GM19099 (cell line): ENCODE data around the gene TEN1.

ENCODE experiments used
- POLR2A ChIP-seq: IDR thresholded peaks from 3 replicates; pipeline ENCODE4 v1.6.1; 2011; ENCODE audit warnings: low read depth; ENCODE audit not compliant: insufficient read length; ENCODE audit errors: extremely low read depth

The TEN1 gene

DNA sequence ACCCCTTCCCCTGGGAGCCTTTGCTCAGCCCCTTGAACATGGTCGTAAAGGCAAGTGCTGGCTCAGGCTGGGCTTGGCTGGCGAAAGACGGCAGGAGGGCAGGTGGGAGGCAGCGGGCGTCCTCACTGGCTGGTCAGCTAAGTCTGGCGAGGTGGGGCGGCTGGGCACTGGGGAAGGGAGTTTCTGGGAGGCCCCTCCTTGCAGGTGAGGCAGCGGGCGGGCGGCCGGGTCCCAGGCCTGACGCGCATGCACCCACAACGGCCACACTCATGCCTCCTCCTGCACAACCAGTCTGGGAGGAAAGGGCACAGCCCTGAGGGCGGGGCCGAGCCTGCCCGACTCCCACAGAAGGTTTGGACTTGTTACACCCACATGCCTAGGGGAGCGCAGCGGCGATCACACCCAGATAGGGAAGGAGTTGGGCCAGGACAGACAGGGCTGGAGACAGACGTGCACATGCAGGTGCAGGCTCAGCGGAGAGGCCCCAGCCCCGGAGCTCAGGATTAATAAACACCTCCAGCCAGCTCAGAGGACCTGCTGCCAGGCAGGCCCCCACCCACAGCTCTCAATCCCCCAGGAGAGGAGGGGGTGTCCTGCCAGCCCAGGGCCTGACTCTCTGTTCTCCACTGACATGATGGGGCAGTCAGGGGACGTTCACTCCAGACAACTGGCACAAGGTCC lies 48.3 kb downstream of the TEN1 start, which contains the start of gene EVPL:
Gene EVPL (minus strand): TSS at position 148 of the 681 bp plus-strand sequence. CDS start 108 bp downstream, at position 40.
- TF ChIP-seq POLR2A: no peak

- no peak for TF ChIP-seq POLR2A
Observed at GRCh38 chr17:76032073-76032779, 53.2 kb downstream of the TEN1 start.

- no peak for TF ChIP-seq POLR2A
Observed at GRCh38 chr17:76032780-76033108, 53.7 kb downstream of the TEN1 start.

DNA sequence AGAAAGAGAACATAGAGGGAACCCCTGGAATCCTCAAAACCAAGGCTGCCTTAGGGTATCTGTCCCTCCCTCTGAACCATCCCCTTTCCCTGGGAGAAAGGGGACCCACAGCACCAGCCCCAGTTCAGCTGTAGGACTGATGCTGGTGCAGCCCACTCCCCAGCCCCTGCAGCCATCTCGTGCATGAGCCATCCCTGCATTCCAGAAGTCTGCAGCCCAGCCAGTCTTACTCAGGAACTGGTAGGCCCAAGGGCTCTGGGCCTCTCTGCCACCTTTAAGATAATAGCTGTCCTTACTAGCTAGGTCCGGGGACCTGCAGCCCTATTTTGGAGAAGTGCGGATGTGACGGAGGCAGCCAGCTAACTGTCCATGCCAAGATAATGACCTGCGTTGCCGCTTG lies 54.1 kb downstream of the TEN1 start:
- no peak for TF ChIP-seq POLR2A

- no peak for TF ChIP-seq POLR2A
Observed at GRCh38 chr17:76034428-76035350, 55.6 kb downstream of the TEN1 start.

GRCh38 chr17:76036497-76037261 lies 57.6 kb downstream of the TEN1 start:
- no peak for TF ChIP-seq POLR2A

GRCh38 chr17:76038050-76038449 lies 59.0 kb downstream of the TEN1 start:
- TF ChIP-seq POLR2A: no peak

DNA sequence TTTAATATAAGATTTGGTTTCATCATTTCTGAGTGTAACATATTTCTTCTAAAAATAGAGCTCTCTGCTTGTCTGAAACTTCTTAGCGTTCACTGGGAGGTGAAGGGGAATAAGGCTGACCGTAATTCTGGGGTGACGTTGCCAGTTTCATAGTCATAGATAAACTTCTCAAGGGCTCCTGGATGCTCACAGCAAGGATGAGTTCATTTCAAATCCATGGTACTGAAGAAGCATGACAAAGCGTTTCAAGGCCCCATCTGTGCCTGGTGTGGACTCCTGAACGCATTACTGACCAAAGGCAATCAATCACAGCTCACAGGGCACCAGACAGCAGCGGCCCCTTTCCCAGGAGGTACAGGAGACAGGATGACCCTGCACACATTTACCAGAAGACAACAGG lies 60.1 kb downstream of the TEN1 start:
- TF ChIP-seq POLR2A: no peak

DNA sequence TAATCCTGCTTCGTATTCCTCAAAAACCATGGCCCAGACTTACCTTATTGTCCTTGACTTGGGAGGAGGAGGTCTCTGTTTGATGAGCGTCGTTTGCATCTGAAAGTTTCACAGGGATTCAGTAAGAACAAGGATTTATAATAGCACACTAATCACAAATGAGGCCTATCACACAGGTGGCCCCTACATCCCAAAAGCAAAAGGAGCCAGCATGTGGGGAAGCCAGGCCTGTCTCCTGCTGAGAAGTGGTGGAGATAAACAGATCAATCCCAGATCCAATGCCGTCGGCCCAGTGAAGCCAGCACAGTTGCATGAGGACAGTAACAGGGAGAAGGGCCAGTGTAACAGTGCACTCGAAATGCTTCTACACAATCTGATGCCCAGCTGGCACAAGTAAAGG lies 61.3 kb downstream of the TEN1 start:
- no peak for TF ChIP-seq POLR2A

- no peak for TF ChIP-seq POLR2A
Observed at GRCh38 chr17:76046064-76046463, 67.0 kb downstream of the TEN1 start.

- TF ChIP-seq POLR2A: no peak
Observed at GRCh38 chr17:76048025-76048605, 69.1 kb downstream of the TEN1 start.

GRCh38 chr17:76048711-76049110 lies 69.7 kb downstream of the TEN1 start:
- no peak for TF ChIP-seq POLR2A

DNA sequence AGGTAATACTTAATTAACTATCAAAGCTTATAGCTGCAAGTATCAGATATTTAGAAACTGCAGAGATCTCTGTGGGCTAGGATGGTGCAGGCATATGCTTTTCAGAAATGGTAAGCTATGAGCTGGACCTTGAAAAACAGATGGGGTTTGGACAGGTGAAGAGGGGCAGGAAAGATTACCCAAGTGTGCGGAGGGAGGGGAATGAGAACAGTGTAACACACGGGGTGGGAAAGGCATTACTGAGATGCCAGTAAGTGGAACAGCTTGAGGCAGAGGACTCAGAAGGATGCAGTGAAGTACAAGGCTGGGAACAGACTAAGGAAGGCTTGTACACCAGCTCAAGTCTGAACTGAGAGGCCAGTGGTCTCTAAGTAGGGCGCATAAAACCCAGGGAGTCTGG lies 70.2 kb downstream of the TEN1 start:
- no peak for TF ChIP-seq POLR2A

- TF ChIP-seq POLR2A: no peak
Observed at GRCh38 chr17:76049836-76050537, 70.9 kb downstream of the TEN1 start.
